Measurements from ENCODE around the gene CEP68.

Gene CEP68

GRCh38 chr2:65133626-65134025 lies 77.4 kb downstream of the CEP68 start:
- DNase-seq: no peak

DNA sequence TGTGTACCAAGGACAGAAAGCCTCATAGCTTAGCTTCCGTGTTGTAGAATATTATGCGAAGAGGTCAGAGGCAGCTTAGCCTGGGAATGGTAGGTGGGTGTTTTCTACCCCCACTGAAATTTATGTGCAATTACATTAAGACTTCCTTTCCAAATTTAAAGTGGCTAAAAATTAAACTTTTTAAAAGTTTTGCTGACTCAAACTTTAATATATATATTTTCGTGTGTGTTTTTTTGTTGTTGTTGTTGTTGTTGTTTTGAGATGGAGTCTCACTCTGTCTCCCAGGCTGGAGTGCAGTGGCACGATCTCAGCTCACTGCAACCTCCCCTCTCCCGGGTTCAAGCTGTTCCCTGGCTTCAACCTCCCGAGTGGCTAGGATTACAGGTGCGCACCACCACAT lies 77.9 kb downstream of the CEP68 start:
- DNase-seq: no peak

GRCh38 chr2:65136253-65136652 lies 80.0 kb downstream of the CEP68 start:
- DNase-seq: no peak
